Loucy (cell line): ENCODE results near the gene CYTL1.

Experiments
- EZH2phosphoT487 ChIP-seq: fragments of 200-600 bp; IDR thresholded peaks from 2 replicates; pipeline ENCODE4 v1.6.1; 2018; ENCODE audit warnings: antibody characterized with exemption, mild to moderate bottlenecking, moderate library complexity, borderline replicate concordance
- TF ChIP-seq, protein P1 (sequence below): fragments of 200-600 bp; sonication (generic); conservative IDR thresholded peaks from 2 replicates; pipeline ENCODE4 v1.5.1; 2014; ENCODE audit warnings: mild to moderate bottlenecking, antibody characterized with exemption, low read length

DNA sequence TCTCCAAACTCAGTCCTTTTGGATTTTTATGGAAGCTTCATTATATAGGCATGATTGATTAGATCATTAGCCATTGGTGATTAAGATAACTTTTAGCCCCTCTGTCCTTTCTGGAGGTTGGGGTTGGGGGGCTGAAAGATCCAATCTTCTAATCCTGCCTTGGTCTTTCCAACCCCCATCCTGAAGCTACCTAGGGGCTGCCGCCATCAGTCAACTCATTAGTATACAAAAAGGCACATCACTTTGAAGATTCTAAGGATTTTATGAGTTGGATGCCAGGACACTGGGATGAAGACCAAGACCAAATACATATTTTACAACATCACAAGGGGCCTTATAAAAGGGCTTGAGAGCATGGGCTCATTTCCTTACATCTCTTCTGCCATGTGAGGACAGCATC lies 47.5 kb downstream of the CYTL1 start:
- TF ChIP-seq, protein P1, sequence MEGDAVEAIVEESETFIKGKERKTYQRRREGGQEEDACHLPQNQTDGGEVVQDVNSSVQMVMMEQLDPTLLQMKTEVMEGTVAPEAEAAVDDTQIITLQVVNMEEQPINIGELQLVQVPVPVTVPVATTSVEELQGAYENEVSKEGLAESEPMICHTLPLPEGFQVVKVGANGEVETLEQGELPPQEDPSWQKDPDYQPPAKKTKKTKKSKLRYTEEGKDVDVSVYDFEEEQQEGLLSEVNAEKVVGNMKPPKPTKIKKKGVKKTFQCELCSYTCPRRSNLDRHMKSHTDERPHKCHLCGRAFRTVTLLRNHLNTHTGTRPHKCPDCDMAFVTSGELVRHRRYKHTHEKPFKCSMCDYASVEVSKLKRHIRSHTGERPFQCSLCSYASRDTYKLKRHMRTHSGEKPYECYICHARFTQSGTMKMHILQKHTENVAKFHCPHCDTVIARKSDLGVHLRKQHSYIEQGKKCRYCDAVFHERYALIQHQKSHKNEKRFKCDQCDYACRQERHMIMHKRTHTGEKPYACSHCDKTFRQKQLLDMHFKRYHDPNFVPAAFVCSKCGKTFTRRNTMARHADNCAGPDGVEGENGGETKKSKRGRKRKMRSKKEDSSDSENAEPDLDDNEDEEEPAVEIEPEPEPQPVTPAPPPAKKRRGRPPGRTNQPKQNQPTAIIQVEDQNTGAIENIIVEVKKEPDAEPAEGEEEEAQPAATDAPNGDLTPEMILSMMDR: no peak
- TF ChIP-seq EZH2phosphoT487: no peak
